ENCODE results near the gene FHL3.

DNA sequence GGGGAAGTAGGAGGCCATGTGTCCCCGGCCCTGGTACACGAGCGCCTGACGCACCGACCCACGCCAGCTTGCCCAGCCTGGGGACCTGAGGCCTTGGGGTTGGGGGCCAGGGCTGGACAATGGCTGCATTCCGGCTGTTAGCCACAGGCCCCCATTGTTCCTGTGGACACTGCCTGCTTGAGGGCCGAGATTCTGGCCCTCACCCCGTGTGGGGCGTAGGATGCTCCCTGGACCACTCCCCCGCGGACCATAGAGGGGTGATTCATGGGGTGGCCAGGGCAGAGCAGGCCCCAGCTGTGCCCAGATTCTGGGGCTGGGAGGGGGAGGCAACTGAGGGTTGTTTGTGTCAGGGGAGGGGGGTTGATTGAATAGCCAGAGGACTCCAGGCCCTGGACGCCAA, 29.6 kb upstream of the FHL3 start:
- TF ChIP-seq, protein P1, sequence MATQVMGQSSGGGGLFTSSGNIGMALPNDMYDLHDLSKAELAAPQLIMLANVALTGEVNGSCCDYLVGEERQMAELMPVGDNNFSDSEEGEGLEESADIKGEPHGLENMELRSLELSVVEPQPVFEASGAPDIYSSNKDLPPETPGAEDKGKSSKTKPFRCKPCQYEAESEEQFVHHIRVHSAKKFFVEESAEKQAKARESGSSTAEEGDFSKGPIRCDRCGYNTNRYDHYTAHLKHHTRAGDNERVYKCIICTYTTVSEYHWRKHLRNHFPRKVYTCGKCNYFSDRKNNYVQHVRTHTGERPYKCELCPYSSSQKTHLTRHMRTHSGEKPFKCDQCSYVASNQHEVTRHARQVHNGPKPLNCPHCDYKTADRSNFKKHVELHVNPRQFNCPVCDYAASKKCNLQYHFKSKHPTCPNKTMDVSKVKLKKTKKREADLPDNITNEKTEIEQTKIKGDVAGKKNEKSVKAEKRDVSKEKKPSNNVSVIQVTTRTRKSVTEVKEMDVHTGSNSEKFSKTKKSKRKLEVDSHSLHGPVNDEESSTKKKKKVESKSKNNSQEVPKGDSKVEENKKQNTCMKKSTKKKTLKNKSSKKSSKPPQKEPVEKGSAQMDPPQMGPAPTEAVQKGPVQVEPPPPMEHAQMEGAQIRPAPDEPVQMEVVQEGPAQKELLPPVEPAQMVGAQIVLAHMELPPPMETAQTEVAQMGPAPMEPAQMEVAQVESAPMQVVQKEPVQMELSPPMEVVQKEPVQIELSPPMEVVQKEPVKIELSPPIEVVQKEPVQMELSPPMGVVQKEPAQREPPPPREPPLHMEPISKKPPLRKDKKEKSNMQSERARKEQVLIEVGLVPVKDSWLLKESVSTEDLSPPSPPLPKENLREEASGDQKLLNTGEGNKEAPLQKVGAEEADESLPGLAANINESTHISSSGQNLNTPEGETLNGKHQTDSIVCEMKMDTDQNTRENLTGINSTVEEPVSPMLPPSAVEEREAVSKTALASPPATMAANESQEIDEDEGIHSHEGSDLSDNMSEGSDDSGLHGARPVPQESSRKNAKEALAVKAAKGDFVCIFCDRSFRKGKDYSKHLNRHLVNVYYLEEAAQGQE (IDR thresholded peaks at IDR 0.05; ENCODE audit: insufficient replicate concordance, low read depth): no peak
- TF ChIP-seq, protein P2, sequence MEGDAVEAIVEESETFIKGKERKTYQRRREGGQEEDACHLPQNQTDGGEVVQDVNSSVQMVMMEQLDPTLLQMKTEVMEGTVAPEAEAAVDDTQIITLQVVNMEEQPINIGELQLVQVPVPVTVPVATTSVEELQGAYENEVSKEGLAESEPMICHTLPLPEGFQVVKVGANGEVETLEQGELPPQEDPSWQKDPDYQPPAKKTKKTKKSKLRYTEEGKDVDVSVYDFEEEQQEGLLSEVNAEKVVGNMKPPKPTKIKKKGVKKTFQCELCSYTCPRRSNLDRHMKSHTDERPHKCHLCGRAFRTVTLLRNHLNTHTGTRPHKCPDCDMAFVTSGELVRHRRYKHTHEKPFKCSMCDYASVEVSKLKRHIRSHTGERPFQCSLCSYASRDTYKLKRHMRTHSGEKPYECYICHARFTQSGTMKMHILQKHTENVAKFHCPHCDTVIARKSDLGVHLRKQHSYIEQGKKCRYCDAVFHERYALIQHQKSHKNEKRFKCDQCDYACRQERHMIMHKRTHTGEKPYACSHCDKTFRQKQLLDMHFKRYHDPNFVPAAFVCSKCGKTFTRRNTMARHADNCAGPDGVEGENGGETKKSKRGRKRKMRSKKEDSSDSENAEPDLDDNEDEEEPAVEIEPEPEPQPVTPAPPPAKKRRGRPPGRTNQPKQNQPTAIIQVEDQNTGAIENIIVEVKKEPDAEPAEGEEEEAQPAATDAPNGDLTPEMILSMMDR (IDR thresholded peaks at IDR 0.05; ENCODE audit: insufficient read depth, low read length): no peak
- TF ChIP-seq POLR2AphosphoS5 (IDR thresholded peaks at IDR 0.05; ENCODE audit: low read depth): no peak

All from HL-60 (cell line).